Right cardiac atrium (tissue), 5 donors: ENCODE results near the gene DHRS3. TPM values are rescaled to one million over a fixed set of nuclear protein-coding genes. Genes with fewer than 3 reads are reported as not detected.

Experiments used
- ATAC-seq, 2 donors: fragments of 200-7000 bp; cut with Tn5 transposase; one replicate each; pipeline versions ENCODE4 v1.8.0 to v1.9.1; 2020; ENCODE audit warnings: moderate library complexity in 2 of 2, mild to moderate bottlenecking in 1 of 2
- DNase-seq, 3 donors: peaks; one replicate each; pipeline ENCODE4 v3.0.0-alpha.2; 2020
- H3K27ac ChIP-seq: one replicate; pipeline ENCODE4 v1.5.1; 2013; ENCODE audit warnings: mild to moderate bottlenecking, low read length, control low read depth, moderate library complexity
- H3K27me3 ChIP-seq: one replicate; pipeline ENCODE4 v1.6.1; 2013; ENCODE audit not compliant: control insufficient read depth, insufficient read depth
- H3K4me1 ChIP-seq: one replicate; pipeline ENCODE4 v1.6.1; 2013; ENCODE audit warnings: low read length; ENCODE audit not compliant: control insufficient read depth, insufficient read depth
- H3K4me3 ChIP-seq: one replicate; pipeline ENCODE4 v1.5.1; 2013; ENCODE audit warnings: low read length, control low read depth
- H3K9me3 ChIP-seq: one replicate; pipeline ENCODE4 v1.6.1; 2013; ENCODE audit warnings: low read length; ENCODE audit not compliant: control insufficient read depth
- WGBS: extraction: QIAGEN DNeasy Blood & Tissue Kit; methylation state at CpG from one replicate; pipeline ENCODE4 v1.1.7; 2013; 5-methylcytosine and 5-hydroxymethylcytosine counted together
- intact Hi-C, 4 donors: fragments of 100-400 bp; cut with DNase I; formaldehyde crosslinking; loops; one replicate each; pipeline versions ENCODE4 v1.11.0 to v1.14.0; 2022 to 2023
- polyA plus RNA-seq: library from polyadenylated mRNA; stranded (reverse); fragments of 200-250 nt; gene quantifications from one replicate; pipeline ENCODE4 v1.2.3, GENCODE V29; 2013
- total RNA-seq, 4 donors: library from RNA; stranded (reverse); fragmentation: NEBNext Ultra II Directional; extraction: Animal tissue kit (Norgen Biotek cat#: 25700); gene quantifications; one replicate each; pipeline ENCODE4 v1.2.1, GENCODE V29; 2021
- donor health status: healthy with polysubstance abuse.
- donor health status: DM: no; HTN: yes; CAD: no.
- donor health status: DM: no; HTN: no; CAD: no.
- donor health status: DM: no; HTN: yes; CAD: no; lungs with severe emphysema.
- donor health status: DM: yes; HTN: yes; CAD: no.

Gene DHRS3
- total and polyA plus RNA-seq, 5 donors, result 53.6 to 97.0 (median 83.3) TPM

GRCh38 chr1:12607263-12607662, 10.7 kb downstream of the DHRS3 start:
- DNase-seq, result no peak
- H3K27ac ChIP-seq, result no peak overlapping the region
- no peak for ATAC-seq
- H3K27me3 ChIP-seq, result no peaks in the 10 kb centered on the region
- peaks cover 7% of the 10 kb centered on the region for H3K4me1 ChIP-seq
- no peak overlapping the region for H3K4me3 ChIP-seq
- no peaks in the 10 kb centered on the region for H3K9me3 ChIP-seq
- intact Hi-C loops, result no loop called here
- WGBS, result 68% methylated on average over 3 of the region's 3 CpGs

- H3K27ac ChIP-seq, result no peak overlapping the region
- DNase-seq, result no peak
- no peak for ATAC-seq
- intact Hi-C loops, result no loop called here
- peaks cover 22% of the 10 kb centered on the region for H3K4me1 ChIP-seq
- no peaks in the 10 kb centered on the region for H3K9me3 ChIP-seq
- 85% methylated on average over 9 of the region's 9 CpGs for WGBS
- no peaks in the 10 kb centered on the region for H3K27me3 ChIP-seq
- no peak overlapping the region for H3K4me3 ChIP-seq
These were observed 13.0 kb downstream of the DHRS3 start for GRCh38 chr1:12604986-12605385.

- DNase-seq, result peak; percentile 66 to 77 (median 67)
- intact Hi-C loops, result no loop called here
- WGBS, result 45% methylated on average over 16 of the region's 16 CpGs
These were observed 13.7 kb downstream of the DHRS3 start for GRCh38 chr1:12604114-12604874.

GRCh38 chr1:12603224-12603623, 14.8 kb downstream of the DHRS3 start:
- DNase-seq (peak in 2 of 3 donors; percentile 42 to 48), ATAC-seq (no peak)
- Histone ChIP-seq H3K27me3 (no peaks in the 10 kb centered on the region), H3K4me1 (peaks cover 32% of the 10 kb centered on the region), H3K9me3 (no peaks in the 10 kb centered on the region), H3K27ac (peak overlapping the region; percentile 75), H3K4me3 (no peak overlapping the region)
- WGBS, result 68% methylated on average over 9 of the region's 9 CpGs
- intact Hi-C loops, result no loop called here

More at GRCh38 chr1:12604114-12604874, 13.7 kb downstream of the DHRS3 start:
- Histone ChIP-seq H3K4me3 (no peak overlapping the region), H3K9me3 (no peaks in the 10 kb centered on the region), H3K27me3 (no peaks in the 10 kb centered on the region), H3K27ac (peak overlapping the region; percentile 75), H3K4me1 (peaks cover 29% of the 10 kb centered on the region)
- ATAC-seq, result peak; percentile 91 to 94

GRCh38 chr1:12602659-12603024, 15.4 kb downstream of the DHRS3 start:
- intact Hi-C loops, result no loop called here
- H3K4me3 ChIP-seq, result no peak overlapping the region
- no peaks in the 10 kb centered on the region for H3K27me3 ChIP-seq
- H3K9me3 ChIP-seq, result no peaks in the 10 kb centered on the region
- H3K4me1 ChIP-seq, result peaks cover 37% of the 10 kb centered on the region
- DNase-seq (peak; percentile 65 to 88 (median 83)), ATAC-seq (peak; percentile 5 to 49)
- H3K27ac ChIP-seq, result peak overlapping the region; percentile 50
- WGBS, result 63% methylated on average over 6 of the region's 6 CpGs

GRCh38 chr1:12601700-12602658, 16.0 kb downstream of the DHRS3 start:
- Histone ChIP-seq H3K27me3 (no peaks in the 10 kb centered on the region), H3K27ac (peak overlapping the region; percentile 31), H3K4me1 (peaks cover 40% of the 10 kb centered on the region), H3K9me3 (no peaks in the 10 kb centered on the region), H3K4me3 (no peak overlapping the region)
- intact Hi-C loops, result no loop called here
- DNase-seq (peak; percentile 27 to 79 (median 73)), ATAC-seq (peak; percentile 1 to 21)
- 56% methylated on average over 13 of the region's 13 CpGs for WGBS

GRCh38 chr1:12600880-12601633, 17.0 kb downstream of the DHRS3 start:
- Histone ChIP-seq H3K27ac (peak overlapping the region; percentile 11), H3K27me3 (no peaks in the 10 kb centered on the region), H3K4me3 (no peak overlapping the region), H3K9me3 (no peaks in the 10 kb centered on the region), H3K4me1 (peaks cover 44% of the 10 kb centered on the region)
- ATAC-seq, result no peak
- intact Hi-C loops, result no loop called here
- peak in 1 of 3 donors; percentile 72 for DNase-seq
- WGBS, result 65% methylated on average over 9 of the region's 9 CpGs

- H3K27ac ChIP-seq, result peak overlapping the region; percentile 75
- peaks cover 44% of the 10 kb centered on the region for H3K4me1 ChIP-seq
- no peak overlapping the region for H3K4me3 ChIP-seq
- H3K27me3 ChIP-seq, result no peaks in the 10 kb centered on the region
- intact Hi-C loops, result no loop called here
- peak; percentile 89 to 95 (median 93) for DNase-seq
- ATAC-seq, result peak; percentile 5 to 35
- WGBS, result 30% methylated on average over 7 of the region's 7 CpGs
- no peaks in the 10 kb centered on the region for H3K9me3 ChIP-seq
These were observed 17.7 kb downstream of the DHRS3 start for GRCh38 chr1:12600335-12600734.

GRCh38 chr1:12599657-12600056, 18.4 kb downstream of the DHRS3 start:
- WGBS, result 79% methylated on average over 5 of the region's 5 CpGs
- peak in 1 of 3 donors; percentile 5 for DNase-seq
- ATAC-seq, result no peak
- Histone ChIP-seq H3K9me3 (no peaks in the 10 kb centered on the region), H3K4me3 (no peak overlapping the region), H3K4me1 (peaks cover 44% of the 10 kb centered on the region), H3K27me3 (no peaks in the 10 kb centered on the region), H3K27ac (peak overlapping the region; percentile 39)
- intact Hi-C loops, result loop anchor here in 1 of 4 donors (10.0 kb wide), 1 partner anchor 55 kb away; no protein-coding TSS in a partner anchor

GRCh38 chr1:12598974-12599373, 19.0 kb downstream of the DHRS3 start:
- DNase-seq (peak in 1 of 3 donors; percentile 74), ATAC-seq (no peak)
- H3K4me3 ChIP-seq, result no peak overlapping the region
- no peaks in the 10 kb centered on the region for H3K9me3 ChIP-seq
- WGBS, result 46% methylated on average over 6 of the region's 6 CpGs
- no peak overlapping the region for H3K27ac ChIP-seq
- intact Hi-C loops, result loop anchor here in 1 of 4 donors (10.0 kb wide), 1 partner anchor 54 kb away; no protein-coding TSS in a partner anchor
- H3K27me3 ChIP-seq, result no peaks in the 10 kb centered on the region
- H3K4me1 ChIP-seq, result peaks cover 44% of the 10 kb centered on the region
